ENCODE measurements around the gene ABI3. TPM values are rescaled to one million over a fixed set of nuclear protein-coding genes. Genes with fewer than 3 reads are reported as not detected.

ABI3 gene
- total RNA-seq, 2 donors from 2014 or later = 23.5 to 36.1 TPM

DNA sequence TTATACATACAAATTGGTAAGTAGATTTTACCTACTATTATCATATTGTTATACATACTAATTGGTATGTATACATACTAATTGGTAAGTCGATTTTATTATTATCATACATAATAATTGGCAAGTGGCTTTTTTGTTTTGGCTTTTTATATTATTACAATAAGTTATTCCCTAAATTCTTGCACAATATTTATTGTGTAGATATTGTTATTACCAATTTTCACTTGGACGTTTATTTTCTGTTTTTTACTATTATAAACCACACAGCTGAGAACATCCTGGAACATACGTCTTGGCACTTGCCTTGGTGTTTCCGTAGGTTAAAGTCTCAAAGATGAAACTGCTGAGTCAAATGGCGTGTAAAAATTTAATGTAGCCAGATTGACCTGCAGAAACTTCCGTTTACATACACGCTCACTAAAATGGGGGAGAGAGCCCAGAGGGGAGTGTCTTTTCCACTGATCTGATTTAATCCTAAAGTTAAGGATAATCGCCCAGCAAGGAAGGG lies 19.0 kb upstream of the ABI3 start:
- Mint-ChIP-seq H3K9me3 (no peaks in the 10 kb centered on the region), H3K4me1 (peaks cover 25% of the 10 kb centered on the region), H3K27me3 (no peaks in the 10 kb centered on the region), H3K27ac (peak overlapping the region; percentile 100), H3K36me3 (ENCODE audit: low read depth) (peaks cover 17% of the 10 kb centered on the region), H3K4me3 (peak overlapping the region; percentile 97)
- ATAC-seq (replicated peaks) = peak; percentile 10

DNA sequence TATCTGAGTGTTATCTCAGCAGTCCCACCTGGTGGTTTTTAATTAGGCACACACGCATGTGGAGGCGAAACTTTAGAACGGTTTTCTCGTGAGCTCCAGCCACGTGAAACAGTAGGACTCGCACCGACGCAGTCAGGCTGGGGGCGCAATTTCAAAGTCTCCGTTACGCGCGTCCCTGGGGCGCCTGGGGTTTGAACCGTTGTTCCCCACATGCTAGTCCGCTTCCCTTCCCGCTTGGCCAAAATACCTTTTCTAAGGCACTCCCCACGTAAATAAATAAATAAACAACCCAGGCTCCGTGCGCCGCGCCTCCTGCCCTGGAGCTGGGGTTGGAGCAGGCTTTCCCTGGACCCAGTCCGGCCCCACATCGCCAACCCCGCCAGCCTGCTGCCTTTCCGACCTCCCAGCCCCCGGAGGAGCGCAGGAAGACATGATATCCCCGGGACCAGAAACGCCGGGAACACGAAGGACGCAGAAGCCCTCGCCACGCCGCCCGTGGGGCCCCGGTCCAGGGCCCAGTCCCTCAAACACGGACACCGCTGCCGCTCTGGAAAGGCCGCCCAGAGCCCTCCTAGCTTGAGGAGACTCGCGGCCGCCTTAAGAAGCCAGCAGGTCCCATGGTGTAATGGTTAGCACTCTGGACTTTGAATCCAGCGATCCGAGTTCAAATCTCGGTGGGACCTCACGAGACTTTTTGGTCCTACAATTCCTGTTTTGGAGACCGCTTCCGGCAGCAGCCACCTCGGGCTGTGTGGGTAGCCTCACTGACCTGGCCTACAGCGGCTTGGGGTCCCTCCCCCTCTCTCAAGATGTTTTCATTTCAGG lies 18.4 kb upstream of the ABI3 start:
- H3K36me3 Mint-ChIP-seq (ENCODE audit: low read depth) = peaks cover 17% of the 10 kb centered on the region
- H3K4me3 Mint-ChIP-seq = peak overlapping the region; percentile 97
- no peaks in the 10 kb centered on the region for H3K27me3 Mint-ChIP-seq
- H3K27ac Mint-ChIP-seq = peak overlapping the region; percentile 100
- H3K9me3 Mint-ChIP-seq = no peaks in the 10 kb centered on the region
- ATAC-seq (replicated peaks) = peak; percentile 66
- H3K4me1 Mint-ChIP-seq = peaks cover 28% of the 10 kb centered on the region

GRCh38 chr17:49193513-49194296 lies 16.8 kb upstream of the ABI3 start:
- Mint-ChIP-seq H3K27ac (peak overlapping the region; percentile 100), H3K4me1 (peaks cover 28% of the 10 kb centered on the region), H3K36me3 (ENCODE audit: low read depth) (peaks cover 17% of the 10 kb centered on the region), H3K27me3 (no peaks in the 10 kb centered on the region), H3K9me3 (no peaks in the 10 kb centered on the region), H3K4me3 (peak overlapping the region; percentile 97)
- ATAC-seq (replicated peaks) = no peak

DNA sequence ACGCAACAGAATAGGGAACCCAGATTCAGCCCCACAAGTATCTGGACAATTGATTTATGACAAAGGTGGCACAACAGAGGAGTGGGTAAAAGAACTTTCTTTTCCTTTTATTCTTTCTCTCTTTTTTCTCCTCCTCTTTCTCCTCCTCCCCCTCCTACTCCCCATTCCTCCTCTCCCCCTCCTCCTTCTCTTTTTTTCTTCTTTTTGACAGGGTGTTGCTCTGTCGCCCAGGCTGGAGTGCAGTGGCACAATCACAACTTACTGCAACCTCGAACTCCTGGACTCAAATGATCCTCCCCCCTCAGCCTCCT lies 16.3 kb upstream of the ABI3 start:
- ATAC-seq (replicated peaks) = no peak
- H3K9me3 Mint-ChIP-seq = no peaks in the 10 kb centered on the region
- H3K27ac Mint-ChIP-seq = no peak overlapping the region
- peaks cover 28% of the 10 kb centered on the region for H3K4me1 Mint-ChIP-seq
- H3K4me3 Mint-ChIP-seq = peak overlapping the region; percentile 97
- no peaks in the 10 kb centered on the region for H3K27me3 Mint-ChIP-seq
- H3K36me3 Mint-ChIP-seq (ENCODE audit: low read depth) = peaks cover 17% of the 10 kb centered on the region

GRCh38 chr17:49195751-49196150 lies 14.8 kb upstream of the ABI3 start:
- Mint-ChIP-seq H3K36me3 (ENCODE audit: low read depth) (peaks cover 17% of the 10 kb centered on the region), H3K27ac (peak overlapping the region; percentile 57), H3K4me3 (peak overlapping the region; percentile 49), H3K4me1 (peaks cover 28% of the 10 kb centered on the region), H3K27me3 (no peaks in the 10 kb centered on the region), H3K9me3 (no peaks in the 10 kb centered on the region)
- no peak for ATAC-seq (replicated peaks)

- Mint-ChIP-seq H3K36me3 (ENCODE audit: low read depth) (peaks cover 17% of the 10 kb centered on the region), H3K9me3 (no peaks in the 10 kb centered on the region), H3K27ac (no peak overlapping the region), H3K4me1 (peaks cover 28% of the 10 kb centered on the region), H3K4me3 (no peak overlapping the region), H3K27me3 (no peaks in the 10 kb centered on the region)
- no peak for ATAC-seq (replicated peaks)
Measured at GRCh38 chr17:49196520-49196919, 14.0 kb upstream of the ABI3 start.

GRCh38 chr17:49197346-49197998 lies 13.0 kb upstream of the ABI3 start:
- Mint-ChIP-seq H3K36me3 (ENCODE audit: low read depth) (peaks cover 7% of the 10 kb centered on the region), H3K4me1 (peaks cover 25% of the 10 kb centered on the region), H3K9me3 (no peaks in the 10 kb centered on the region), H3K27me3 (no peaks in the 10 kb centered on the region), H3K4me3 (no peak overlapping the region), H3K27ac (no peak overlapping the region)
- no peak for ATAC-seq (replicated peaks)

- ATAC-seq (replicated peaks) = no peak
- Mint-ChIP-seq H3K4me3 (no peak overlapping the region), H3K4me1 (peaks cover 19% of the 10 kb centered on the region), H3K27ac (no peak overlapping the region), H3K27me3 (no peaks in the 10 kb centered on the region), H3K36me3 (ENCODE audit: low read depth) (no peaks in the 10 kb centered on the region), H3K9me3 (no peaks in the 10 kb centered on the region)
Measured at GRCh38 chr17:49198211-49198610, 12.3 kb upstream of the ABI3 start.

GRCh38 chr17:49200423-49201083 lies 10.0 kb upstream of the ABI3 start:
- Mint-ChIP-seq H3K4me3 (no peak overlapping the region), H3K4me1 (peaks cover 12% of the 10 kb centered on the region), H3K9me3 (no peaks in the 10 kb centered on the region), H3K27me3 (no peaks in the 10 kb centered on the region), H3K27ac (no peak overlapping the region), H3K36me3 (ENCODE audit: low read depth) (no peaks in the 10 kb centered on the region)
- ATAC-seq (replicated peaks) = no peak

- no peak overlapping the region for H3K27ac Mint-ChIP-seq
- no peaks in the 10 kb centered on the region for H3K36me3 Mint-ChIP-seq (ENCODE audit: low read depth)
- peaks cover 3% of the 10 kb centered on the region for H3K4me1 Mint-ChIP-seq
- no peaks in the 10 kb centered on the region for H3K9me3 Mint-ChIP-seq
- H3K4me3 Mint-ChIP-seq = no peak overlapping the region
- H3K27me3 Mint-ChIP-seq = no peaks in the 10 kb centered on the region
- ATAC-seq (replicated peaks) = no peak
Measured at GRCh38 chr17:49201481-49201927, 9.0 kb upstream of the ABI3 start.

- Mint-ChIP-seq H3K27me3 (no peaks in the 10 kb centered on the region), H3K4me3 (no peak overlapping the region), H3K27ac (no peak overlapping the region), H3K4me1 (peaks cover 2% of the 10 kb centered on the region), H3K9me3 (no peaks in the 10 kb centered on the region), H3K36me3 (ENCODE audit: low read depth) (no peaks in the 10 kb centered on the region)
- ATAC-seq (replicated peaks) = no peak
Measured at GRCh38 chr17:49203796-49204195, 6.7 kb upstream of the ABI3 start.

DNA sequence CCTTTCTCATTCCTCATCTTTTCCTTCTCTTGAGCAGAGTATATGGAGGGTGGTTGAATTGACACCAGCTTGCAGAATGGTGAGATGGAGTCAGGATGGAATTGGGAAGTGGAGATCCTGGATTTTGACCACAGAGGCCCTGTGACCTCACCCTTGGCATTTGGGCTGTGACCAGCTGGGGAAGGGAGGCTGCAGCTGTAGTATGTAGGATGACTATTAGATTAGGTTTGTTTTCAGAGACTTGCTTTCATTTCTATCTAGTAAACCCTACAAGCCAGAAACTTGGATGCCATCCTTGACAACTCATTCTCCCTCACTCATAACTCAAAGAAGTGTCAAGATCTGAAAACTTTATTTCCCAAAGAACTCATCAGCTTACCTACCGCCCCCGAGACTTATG lies 6.0 kb upstream of the ABI3 start:
- Mint-ChIP-seq H3K9me3 (no peaks in the 10 kb centered on the region), H3K36me3 (ENCODE audit: low read depth) (no peaks in the 10 kb centered on the region), H3K4me1 (peaks cover 9% of the 10 kb centered on the region), H3K27ac (no peak overlapping the region), H3K27me3 (no peaks in the 10 kb centered on the region), H3K4me3 (no peak overlapping the region)
- no peak for ATAC-seq (replicated peaks)

GRCh38 chr17:49209061-49209571 lies 1.4 kb upstream of the ABI3 start:
- peak overlapping the region; percentile 92 for H3K4me3 Mint-ChIP-seq
- H3K27ac Mint-ChIP-seq = peak overlapping the region; percentile 92
- peaks cover 39% of the 10 kb centered on the region for H3K4me1 Mint-ChIP-seq
- H3K36me3 Mint-ChIP-seq (ENCODE audit: low read depth) = peaks cover 14% of the 10 kb centered on the region
- ATAC-seq (replicated peaks) = no peak
- no peaks in the 10 kb centered on the region for H3K27me3 Mint-ChIP-seq
- H3K9me3 Mint-ChIP-seq = no peaks in the 10 kb centered on the region

DNA sequence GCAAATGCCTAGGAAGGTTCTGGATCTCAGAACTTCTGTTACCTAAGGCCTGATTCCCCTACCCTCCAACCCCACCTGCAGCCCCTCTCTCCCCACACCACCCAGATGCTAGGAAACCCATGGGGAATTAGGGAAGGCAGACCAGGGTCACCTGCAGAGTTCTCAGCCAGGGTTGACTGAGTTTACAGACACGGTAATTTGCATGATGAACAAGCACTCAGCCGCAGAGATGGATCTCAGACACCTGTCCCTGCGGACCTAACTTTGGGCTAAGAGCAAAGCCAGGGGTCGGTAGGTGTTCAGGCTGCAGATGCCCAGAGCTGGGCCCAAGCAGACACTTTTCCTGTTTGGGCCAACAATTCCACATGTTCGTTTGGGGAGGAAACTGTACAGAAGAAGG lies 2.9 kb downstream of the ABI3 start:
- Mint-ChIP-seq H3K4me3 (peak overlapping the region; percentile 92), H3K9me3 (no peaks in the 10 kb centered on the region), H3K36me3 (ENCODE audit: low read depth) (peaks cover 46% of the 10 kb centered on the region), H3K4me1 (peaks cover 70% of the 10 kb centered on the region), H3K27me3 (no peaks in the 10 kb centered on the region), H3K27ac (no peak overlapping the region)
- ATAC-seq (replicated peaks) = no peak

Measured in activated T-helper 17 cell treated with anti-CD3 and anti-CD28 coated beads, Interleukin-2, amount 50 U/mL, for 72 hours (primary cell).